Fibroblast of the aortic adventitia (primary cell): ENCODE data around the gene RDH13. TPM values are rescaled to one million over a fixed set of nuclear protein-coding genes. Genes with fewer than 3 reads are reported as not detected.
"Not testable (repeated sequence)": the region's sequence is repeated elsewhere in the genome, so short reads cannot be mapped to it uniquely, and the experiment has no call there.

Source experiments
- DNase-seq: peaks from one replicate; pipeline ENCODE4 v3.0.0-alpha.2; 2010; ENCODE audit warnings: low read depth
- H3K4me3 ChIP-seq: 2 replicates; pipeline ENCODE4 v1.5.1; 2011; ENCODE audit warnings: low read depth, mild to moderate bottlenecking, control low read depth, low read length, moderate library complexity
- CTCF ChIP-seq: IDR thresholded peaks from 2 replicates; pipeline ENCODE4 v1.5.1; 2011; ENCODE audit warnings: mild to moderate bottlenecking, low read length, control low read depth, inconsistent platforms; ENCODE audit not compliant: insufficient read depth
- total RNA-seq: library from RNA; depleted of rRNA; stranded (reverse); fragments of >200 nt; gene quantifications from 2 replicates; pipeline ENCODE4 v1.2.3, GENCODE V29; 2012; ENCODE audit warnings: low replicate concordance

The RDH13 gene
- total RNA-seq, 1 donor: 9.1 TPM

- DNase-seq: no peak
- no peak overlapping the region for H3K4me3 ChIP-seq
- no peak for TF ChIP-seq CTCF
Observed at GRCh38 chr19:55016017-55016416, 46.9 kb downstream of the RDH13 start.

- TF ChIP-seq CTCF: no peak
- no peak for DNase-seq
- H3K4me3 ChIP-seq: no peak overlapping the region
Observed at GRCh38 chr19:55015126-55015525, 47.8 kb downstream of the RDH13 start.

GRCh38 chr19:55014714-55015113 lies 48.2 kb downstream of the RDH13 start:
- DNase-seq: no peak
- no peak for TF ChIP-seq CTCF
- no peak overlapping the region for H3K4me3 ChIP-seq

DNA sequence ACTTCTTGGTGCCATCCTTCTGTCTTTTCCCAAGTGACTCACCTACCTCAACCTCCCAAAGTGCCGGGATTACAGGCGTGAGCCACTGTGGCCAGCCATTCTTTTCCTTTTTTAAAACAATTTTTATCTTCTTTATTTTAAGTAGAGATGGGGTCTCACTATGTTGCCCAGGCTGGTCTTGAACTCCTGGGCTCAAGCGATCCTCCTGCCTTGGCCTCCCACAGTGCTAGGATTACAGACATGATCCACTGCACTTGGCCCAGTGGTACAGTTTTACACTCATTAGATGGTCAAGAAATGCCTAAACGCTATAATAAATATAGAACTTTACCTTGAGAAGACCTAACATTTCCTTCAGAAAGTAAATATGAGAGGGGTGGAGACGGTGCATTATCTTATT lies 49.4 kb downstream of the RDH13 start:
- no peak overlapping the region for H3K4me3 ChIP-seq
- DNase-seq: no peak
- TF ChIP-seq CTCF: no peak

DNA sequence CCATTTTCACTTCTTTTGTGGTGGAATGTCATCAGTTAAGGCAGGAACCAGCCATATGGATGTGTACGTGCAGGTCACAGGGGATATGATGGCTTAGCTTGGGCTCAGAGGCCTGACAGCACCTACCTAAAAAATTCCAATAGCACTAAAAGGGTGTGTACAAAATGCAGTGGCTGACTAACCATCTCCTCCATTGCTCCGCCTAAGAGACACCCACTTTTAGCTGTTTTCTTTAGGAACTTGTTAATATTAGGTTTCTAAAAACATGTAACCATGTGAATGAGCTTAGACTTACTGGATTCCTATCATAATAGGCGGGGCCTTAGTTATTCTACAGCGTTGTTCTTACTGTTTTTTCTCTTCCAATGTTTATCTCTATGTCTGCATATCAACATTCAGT lies 50.6 kb downstream of the RDH13 start:
- no peak for DNase-seq
- no peak for TF ChIP-seq CTCF

DNA sequence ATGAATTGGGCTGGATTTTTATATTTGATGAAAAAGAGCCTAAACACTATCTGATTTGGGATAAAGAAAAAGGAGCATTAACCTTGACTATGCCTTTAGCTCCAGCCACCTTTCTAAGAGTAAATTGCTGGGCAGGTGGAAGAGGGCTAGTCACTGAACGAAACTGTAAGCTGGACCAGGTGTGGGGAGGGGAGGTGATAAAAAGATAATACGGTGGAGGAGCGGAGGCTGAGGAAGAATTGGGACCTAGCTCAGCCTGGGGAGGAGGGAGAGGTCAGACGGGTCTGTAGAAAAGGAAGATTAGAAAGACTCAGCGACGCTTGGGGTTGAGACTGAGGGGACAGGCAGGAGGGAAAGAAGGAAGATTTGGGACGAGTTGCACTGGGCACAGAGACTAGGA lies 52.4 kb downstream of the RDH13 start:
- H3K4me3 ChIP-seq, DNase-seq: not testable (repeated sequence)

More for the DNA sequence above, 50.6 kb downstream of the RDH13 start:
- H3K4me3 ChIP-seq: no peak overlapping the region

- DNase-seq, H3K4me3 ChIP-seq: not testable (repeated sequence)
Observed at GRCh38 chr19:55008781-55009180, 54.2 kb downstream of the RDH13 start.

GRCh38 chr19:55008189-55008588 lies 54.8 kb downstream of the RDH13 start:
- H3K4me3 ChIP-seq, DNase-seq: not testable (repeated sequence)

GRCh38 chr19:55007537-55007936 lies 55.4 kb downstream of the RDH13 start:
- not testable (repeated sequence) for H3K4me3 ChIP-seq, DNase-seq

GRCh38 chr19:55006795-55007194 lies 56.2 kb downstream of the RDH13 start:
- not testable (repeated sequence) for DNase-seq, H3K4me3 ChIP-seq
